ENCODE data around the gene TCTN1. TPM values are rescaled to one million over a fixed set of nuclear protein-coding genes. Genes with fewer than 3 reads are reported as not detected.

Gene TCTN1
- total and polyA plus RNA-seq, 9 of the 15 experiments (the other 6 are each of a cell fraction or from before 2014, with no cell fraction given): 0.32 to 12.5 (median 4.0) TPM

GRCh38 chr12:110583137-110584059, 30.5 kb upstream of the TCTN1 start, which contains the start of gene PPTC7 (continued):
- TF ChIP-seq CHD7 (IDR thresholded peaks at IDR 0.05; ENCODE audit: low read depth, low read length) (no peak), SMAD4 (CRISPR knock-in tag; conservative IDR thresholded peaks at IDR 0.05) (peak; percentile 59), TEAD4 (IDR thresholded peaks at IDR 0.05; ENCODE audit: low read length) (peak; percentile 32; the same call in 1 of the 2 replicates), TEAD4 (CRISPR knock-in tag; IDR thresholded peaks at IDR 0.05; ENCODE audit: borderline replicate concordance) (no peak), RFX7 (CRISPR knock-in tag; IDR thresholded peaks at IDR 0.05) (no peak), CREB3L1 (IDR thresholded peaks at IDR 0.05; ENCODE audit: borderline replicate concordance, low read depth) (0 out of 2 replicates have a peak, but pooled peaks have one; percentile 10), SMARCC2 (IDR thresholded peaks at IDR 0.05; ENCODE audit: low read depth) (no peak), RAD21 (CRISPR knock-in tag; conservative IDR thresholded peaks at IDR 0.05 in 1 of 2, IDR thresholded peaks at IDR 0.05 in 1 of 2) (no peak), CHAMP1 (IDR thresholded peaks at IDR 0.05) (no peak), CREM (IDR thresholded peaks at IDR 0.05; ENCODE audit: low read depth) (peak; percentile 51; the same call in 1 of the 2 replicates)
